CMK (cell line): ENCODE results near the gene CLIC1.

Experiments used
- DNase-seq: peaks from one replicate; pipeline ENCODE4 v3.0.0-alpha.2; 2010; ENCODE audit warnings: low read depth

CLIC1 gene

GRCh38 chr6:31737991-31738979, 2.0 kb upstream of the CLIC1 start:
- DNase-seq: peak; percentile 83

- peak; percentile 86 for DNase-seq
Measured at GRCh38 chr6:31737315-31737990, 1.1 kb upstream of the CLIC1 start.

GRCh38 chr6:31736768-31737314, 511 bp upstream of the CLIC1 start:
- DNase-seq: no peak

GRCh38 chr6:31734821-31735406, 1.4 kb downstream of the CLIC1 start:
- DNase-seq: peak; percentile 82

GRCh38 chr6:31734247-31734820, 2.0 kb downstream of the CLIC1 start:
- DNase-seq: no peak

GRCh38 chr6:31733734-31734133, 2.6 kb downstream of the CLIC1 start:
- no peak for DNase-seq

GRCh38 chr6:31732029-31732428, 4.3 kb downstream of the CLIC1 start:
- DNase-seq: no peak

- no peak for DNase-seq
Measured at GRCh38 chr6:31730631-31731086, 5.7 kb downstream of the CLIC1 start.

GRCh38 chr6:31729979-31730630, 6.2 kb downstream of the CLIC1 start:
- no peak for DNase-seq

- DNase-seq: no peak
Measured at GRCh38 chr6:31729515-31729978, 6.8 kb downstream of the CLIC1 start.

GRCh38 chr6:31728767-31729514, 7.4 kb downstream of the CLIC1 start, which contains the start of gene DDAH2:
TSS of gene DDAH2 (minus strand) at chr6:31729299. CDS start at chr6:31729161, 138 bp downstream.
- no peak for DNase-seq

GRCh38 chr6:31727717-31728671, 8.3 kb downstream of the CLIC1 start:
- no peak for DNase-seq

- DNase-seq: no peak
Measured at GRCh38 chr6:31727034-31727716, 9.2 kb downstream of the CLIC1 start.

- no peak for DNase-seq
Measured at GRCh38 chr6:31725502-31726350, 10.6 kb downstream of the CLIC1 start.

- DNase-seq: no peak
Measured at GRCh38 chr6:31723980-31724691, 12.2 kb downstream of the CLIC1 start.

GRCh38 chr6:31723245-31723979, 12.9 kb downstream of the CLIC1 start, which contains the start of gene MPIG6B:
TSS of gene MPIG6B (plus strand) at chr6:31723373. CDS start at chr6:31723384, 11 bp downstream.
- no peak for DNase-seq
